ENCODE measurements around the gene LRRN2. TPM values are rescaled to one million over a fixed set of nuclear protein-coding genes. Genes with fewer than 3 reads are reported as not detected.
A peak's percentile ranks its signal among the peaks of the same experiment; 100 is the strongest.

The LRRN2 gene
- total and polyA plus RNA-seq, 9 of the 15 experiments (the other 6 are each of a cell fraction or from before 2014, with no cell fraction given): 0.05 TPM; not detected in 8

- TF ChIP-seq STAT6 (CRISPR knock-in tag; IDR thresholded peaks at IDR 0.05) (no peak), SIX5 (IDR thresholded peaks at IDR 0.05; ENCODE audit: borderline replicate concordance in 1 of 2, insufficient read depth in 1 of 2, low read depth in 1 of 2, low read length in 2 of 2) (no peak), MTA3 (IDR thresholded peaks at IDR 0.05; ENCODE audit: borderline replicate concordance) (0 out of 2 replicates have a peak, but pooled peaks have one; percentile 28), SNIP1 (IDR thresholded peaks at IDR 0.05; ENCODE audit: low read depth) (no peak), DIDO1 (tag; IDR thresholded peaks at IDR 0.05; ENCODE audit: low read depth) (no peak), CC2D1A (IDR thresholded peaks at IDR 0.05) (peak; percentile 50; the same call in 1 of the 2 replicates), ZNF655 (CRISPR knock-in tag; IDR thresholded peaks at IDR 0.05) (no peak), GTF2F1 (IDR thresholded peaks at IDR 0.05; ENCODE audit: low read depth, low read length) (no peak), NR2C1 (IDR thresholded peaks at IDR 0.05) (no peak), NR2C1 (tag; IDR thresholded peaks at IDR 0.05) (no peak), ZNF436 (CRISPR knock-in tag; IDR thresholded peaks at IDR 0.05) (no peak), TFAM (CRISPR knock-in tag; conservative IDR thresholded peaks at IDR 0.05) (no peak), ZC3H4 (CRISPR knock-in tag; IDR thresholded peaks at IDR 0.05; ENCODE audit: borderline replicate concordance) (no peak), NFATC3 (IDR thresholded peaks at IDR 0.05) (no peak), ZZZ3 (IDR thresholded peaks at IDR 0.05) (no peak), SAP30 (IDR thresholded peaks at IDR 0.05; ENCODE audit: borderline replicate concordance, insufficient read depth, low read depth, low read length, poor library complexity, severe bottlenecking) (no peak), SOX6 (IDR thresholded peaks at IDR 0.05) (no peak), CAMTA2 (CRISPR knock-in tag; conservative IDR thresholded peaks at IDR 0.05) (no peak), JUN (IDR thresholded peaks at IDR 0.05; ENCODE audit: borderline replicate concordance, low read depth, low read length) (no peak), JUN (CRISPR knock-in tag; IDR thresholded peaks at IDR 0.05; ENCODE audit: borderline replicate concordance) (no peak)
Observed at GRCh38 chr1:204670152-204670927, 15.2 kb downstream of the LRRN2 start (continued).

Data from K562 (cell line).